ENCODE measurements around the gene CEP290. TPM values are rescaled to one million over a fixed set of nuclear protein-coding genes. Genes with fewer than 3 reads are reported as not detected.

CEP290 gene
- total RNA-seq, 2 donors from 2014 or later: 17.8 to 21.4 TPM

DNA sequence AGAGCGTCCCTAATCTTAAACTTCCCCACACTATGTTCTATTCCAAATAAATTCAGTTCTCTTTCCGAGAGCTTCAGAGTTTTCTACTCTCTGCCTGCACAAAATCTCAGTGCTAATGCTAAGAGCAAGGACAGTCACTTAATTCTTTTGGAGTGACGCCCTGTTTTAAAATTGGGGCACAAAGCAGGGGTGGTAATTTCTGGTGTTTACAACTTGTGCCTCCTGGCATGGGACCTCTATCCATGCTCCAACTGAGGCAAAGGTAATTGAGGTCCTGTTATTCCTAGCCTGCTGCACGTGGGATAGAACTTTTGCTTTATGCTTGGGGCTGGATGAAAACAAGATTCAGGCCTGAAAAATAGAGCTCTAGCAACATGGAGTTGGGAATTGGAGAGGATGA lies 135.5 kb downstream of the CEP290 start:
- DNase-seq (ENCODE audit: low spot score): no peak
- no peaks in the 10 kb centered on the region for H3K27me3 ChIP-seq (replicated peaks; ENCODE audit: insufficient read depth)
- no peak overlapping the region for H3K27ac ChIP-seq
- no peaks in the 10 kb centered on the region for H3K9me3 ChIP-seq
- TF ChIP-seq, protein P1, sequence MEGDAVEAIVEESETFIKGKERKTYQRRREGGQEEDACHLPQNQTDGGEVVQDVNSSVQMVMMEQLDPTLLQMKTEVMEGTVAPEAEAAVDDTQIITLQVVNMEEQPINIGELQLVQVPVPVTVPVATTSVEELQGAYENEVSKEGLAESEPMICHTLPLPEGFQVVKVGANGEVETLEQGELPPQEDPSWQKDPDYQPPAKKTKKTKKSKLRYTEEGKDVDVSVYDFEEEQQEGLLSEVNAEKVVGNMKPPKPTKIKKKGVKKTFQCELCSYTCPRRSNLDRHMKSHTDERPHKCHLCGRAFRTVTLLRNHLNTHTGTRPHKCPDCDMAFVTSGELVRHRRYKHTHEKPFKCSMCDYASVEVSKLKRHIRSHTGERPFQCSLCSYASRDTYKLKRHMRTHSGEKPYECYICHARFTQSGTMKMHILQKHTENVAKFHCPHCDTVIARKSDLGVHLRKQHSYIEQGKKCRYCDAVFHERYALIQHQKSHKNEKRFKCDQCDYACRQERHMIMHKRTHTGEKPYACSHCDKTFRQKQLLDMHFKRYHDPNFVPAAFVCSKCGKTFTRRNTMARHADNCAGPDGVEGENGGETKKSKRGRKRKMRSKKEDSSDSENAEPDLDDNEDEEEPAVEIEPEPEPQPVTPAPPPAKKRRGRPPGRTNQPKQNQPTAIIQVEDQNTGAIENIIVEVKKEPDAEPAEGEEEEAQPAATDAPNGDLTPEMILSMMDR (IDR thresholded peaks at IDR 0.05): no peak
- no peaks in the 10 kb centered on the region for H3K36me3 ChIP-seq
- no peak overlapping the region for H3K4me3 ChIP-seq
- ATAC-seq (ENCODE audit: insufficient number of reproducible peaks, low FRiP score, low read depth): no peak
- H3K4me1 ChIP-seq (ENCODE audit: control insufficient read depth in 1 of 2, low read depth in 2 of 2): no peaks in the 10 kb centered on the region

DNA sequence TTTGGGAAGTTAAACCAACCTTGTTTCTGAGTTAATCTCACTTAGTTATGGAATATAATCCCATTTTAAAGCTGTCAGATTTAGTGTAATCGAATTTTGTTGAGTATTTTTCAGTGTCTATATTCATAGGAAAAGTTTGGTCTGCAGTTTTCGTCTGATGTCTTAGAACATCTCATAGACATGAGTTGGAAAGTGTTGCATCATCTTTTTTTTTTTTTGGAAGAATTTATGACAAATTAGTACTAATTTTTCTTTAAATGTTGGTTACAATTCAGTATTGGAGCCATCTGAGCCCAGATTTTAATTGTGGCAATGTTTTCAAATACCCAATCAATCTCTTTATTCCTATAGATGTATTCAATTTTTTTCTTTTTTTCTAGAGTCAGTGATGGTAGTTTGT lies 140.6 kb downstream of the CEP290 start:
- Histone ChIP-seq H3K4me1 (ENCODE audit: control insufficient read depth in 1 of 2, low read depth in 2 of 2) (no peaks in the 10 kb centered on the region), H3K27ac (no peak overlapping the region), H3K27me3 (replicated peaks; ENCODE audit: insufficient read depth) (no peaks in the 10 kb centered on the region), H3K36me3 (no peaks in the 10 kb centered on the region), H3K9me3 (no peaks in the 10 kb centered on the region), H3K4me3 (no peak overlapping the region)
- no peak for DNase-seq (ENCODE audit: low spot score)
- ATAC-seq (ENCODE audit: insufficient number of reproducible peaks, low FRiP score, low read depth): no peak
- TF ChIP-seq, protein P1 (IDR thresholded peaks at IDR 0.05): no peak

Other genes starting within 250 kb of the CEP290 start
- gene C12orf50, start 112.7 kb downstream of the CEP290 start, total RNA-seq: not detected
- gene TMTC3, start 219 bp upstream of the CEP290 start, total RNA-seq: 10 to 100 TPM; 17.6 to 22.9 TPM

Data from thoracic aorta (tissue), 2 donors.